Left lung (tissue), 10 donors: ENCODE data around the gene TTI1. TPM values are rescaled to one million over a fixed set of nuclear protein-coding genes. Genes with fewer than 3 reads are reported as not detected.
"Not testable (repeated sequence)": the region's sequence is repeated elsewhere in the genome, so short reads cannot be mapped to it uniquely, and the experiment has no call there.

Experiments used
- ATAC-seq: fragments of 200-7000 bp; cut with Tn5 transposase; one replicate; pipeline ENCODE4 v1.9.1; 2020; ENCODE audit warnings: moderate library complexity
- DNase-seq, 4 donors: peaks; one replicate each; pipeline ENCODE4 v3.0.0-alpha.2; 2013 to 2020
- H3K27ac ChIP-seq, 2 donors: fragments of 200-600 bp; sonication (generic) in 1 of 2; one replicate each; pipeline versions ENCODE4 v1.5.0 to v1.8.0; 2020 to 2021
- H3K27me3 ChIP-seq, 2 donors: fragments of 200-600 bp; sonication (generic) in 1 of 2; one replicate each; pipeline versions ENCODE4 v1.5.0 to v1.8.0; 2020 to 2021
- H3K36me3 ChIP-seq, 2 donors: fragments of 200-600 bp; sonication (generic) in 1 of 2; one replicate each; pipeline versions ENCODE4 v1.5.0 to v1.8.0; 2020 to 2021
- H3K4me1 ChIP-seq, 2 donors: fragments of 200-600 bp; one replicate each; pipeline ENCODE4 v1.8.0; 2021
- H3K4me3 ChIP-seq, 2 donors: fragments of 200-600 bp; sonication (generic) in 1 of 2; one replicate each; pipeline versions ENCODE4 v1.5.0 to v1.8.0; 2020 to 2021; ENCODE audit warnings: mild to moderate bottlenecking in 1 of 2
- H3K9me3 ChIP-seq, 2 donors: fragments of 200-600 bp; sonication (generic) in 1 of 2; one replicate each; pipeline versions ENCODE4 v1.5.0 to v1.8.0; 2020 to 2021
- CTCF ChIP-seq, 2 donors: fragments of 200-600 bp; sonication (generic) in 1 of 2; IDR thresholded peaks; one replicate each; pipeline versions ENCODE4 v1.5.0 to v1.8.0; 2021; ENCODE audit warnings: antibody characterized with exemption in 2 of 2
- intact Hi-C, 2 donors: fragments of 100-400 bp; cut with DNase I; formaldehyde crosslinking; loops; one replicate each; pipeline versions ENCODE4 v1.11.2 to v1.14.2; 2022
- polyA plus RNA-seq, 6 donors: library from polyadenylated mRNA; unstranded; fragments of 120-200 nt; gene quantifications; one replicate each; pipeline ENCODE4 v1.2.1, GENCODE V29; 2013; ENCODE audit not compliant: insufficient read length in 6 of 6
- total RNA-seq, 2 donors: library from RNA; stranded (reverse); fragmentation: NEBNext Ultra II Directional; extraction: Animal tissue kit (Norgen Biotek cat#: 25700); gene quantifications; one replicate each; pipeline ENCODE4 v1.2.1, GENCODE V29; 2021
- donor health status: DM: no; HTN: yes; CAD: no.
- donor health status: DM: no; HTN: no; CAD: no.

Gene TTI1
- total and polyA plus RNA-seq, 8 donors = 16.9 to 32.5 (median 29.6) TPM

GRCh38 chr20:38013887-38014286, 19.4 kb downstream of the TTI1 start:
- Histone ChIP-seq H3K4me3 (no peak overlapping the region), H3K4me1 (no peaks in the 10 kb centered on the region), H3K27ac (no peak overlapping the region), H3K27me3 (no peaks in the 10 kb centered on the region), H3K36me3 (peaks cover 0 to 75% of the 10 kb centered on the region in 2 donors), H3K9me3 (peaks cover 0 to 16% of the 10 kb centered on the region in 2 donors)
- ATAC-seq = no peak
- intact Hi-C loops = no loop called here
- TF ChIP-seq CTCF (IDR thresholded peaks at IDR 0.05) = no peak
- DNase-seq = no peak

- no peaks in the 10 kb centered on the region for H3K4me1 ChIP-seq
- no peak for TF ChIP-seq CTCF (IDR thresholded peaks at IDR 0.05)
- DNase-seq = no peak
- ATAC-seq = no peak
- H3K4me3 ChIP-seq = no peak overlapping the region
- no peak overlapping the region for H3K27ac ChIP-seq
- H3K9me3 ChIP-seq = peaks cover 0 to under 1% of the 10 kb centered on the region in 2 donors
- peaks cover 0 to 59% of the 10 kb centered on the region in 2 donors for H3K36me3 ChIP-seq
- intact Hi-C loops = no loop called here
- no peaks in the 10 kb centered on the region for H3K27me3 ChIP-seq
Measured at GRCh38 chr20:38012332-38012731, 20.9 kb downstream of the TTI1 start.

GRCh38 chr20:38011696-38012095, 21.6 kb downstream of the TTI1 start:
- Histone ChIP-seq H3K4me3 (no peak overlapping the region), H3K36me3 (peaks cover 0 to 54% of the 10 kb centered on the region in 2 donors), H3K27me3 (no peaks in the 10 kb centered on the region), H3K27ac (no peak overlapping the region), H3K4me1 (no peaks in the 10 kb centered on the region), H3K9me3 (no peaks in the 10 kb centered on the region)
- TF ChIP-seq CTCF (IDR thresholded peaks at IDR 0.05) = no peak
- DNase-seq = no peak
- intact Hi-C loops = no loop called here
- ATAC-seq = no peak

GRCh38 chr20:38009416-38009815, 23.8 kb downstream of the TTI1 start:
- peaks cover 0 to 66% of the 10 kb centered on the region in 2 donors for H3K36me3 ChIP-seq

GRCh38 chr20:38008233-38008944, 24.9 kb downstream of the TTI1 start:
- intact Hi-C loops = no loop called here
- H3K4me1 ChIP-seq = no peaks in the 10 kb centered on the region
- no peak overlapping the region for H3K27ac ChIP-seq
- ATAC-seq (no peak), DNase-seq (no peak)
- H3K27me3 ChIP-seq = no peaks in the 10 kb centered on the region
- H3K4me3 ChIP-seq = no peak overlapping the region
- H3K9me3 ChIP-seq = no peaks in the 10 kb centered on the region
- H3K36me3 ChIP-seq = peaks cover 0 to 70% of the 10 kb centered on the region in 2 donors
- no peak for TF ChIP-seq CTCF (IDR thresholded peaks at IDR 0.05)

More at GRCh38 chr20:38009416-38009815, 23.8 kb downstream of the TTI1 start:
- H3K4me3 ChIP-seq, intact Hi-C loops, H3K27me3 ChIP-seq, ATAC-seq, H3K9me3 ChIP-seq, H3K4me1 ChIP-seq, DNase-seq, H3K27ac ChIP-seq: not testable (repeated sequence)

GRCh38 chr20:38007526-38007925, 25.7 kb downstream of the TTI1 start:
- no peak for TF ChIP-seq CTCF (IDR thresholded peaks at IDR 0.05)
- Histone ChIP-seq H3K4me1 (no peaks in the 10 kb centered on the region), H3K9me3 (no peaks in the 10 kb centered on the region), H3K27ac (no peak overlapping the region), H3K36me3 (peaks cover 0 to 70% of the 10 kb centered on the region in 2 donors), H3K27me3 (no peaks in the 10 kb centered on the region), H3K4me3 (no peak overlapping the region)
- ATAC-seq = no peak
- intact Hi-C loops = no loop called here
- DNase-seq = no peak
